Hematopoietic multipotent progenitor cell treated with erythropoietin and hydrocortisone succinate and interleukin-3 and kit ligand, for 6 days (in vitro differentiated cells): ENCODE data around the gene PTPA.

Experiments
- DNase-seq: peaks from one replicate; pipeline ENCODE4 v3.0.0-alpha.2; 2015

The PTPA gene

DNA sequence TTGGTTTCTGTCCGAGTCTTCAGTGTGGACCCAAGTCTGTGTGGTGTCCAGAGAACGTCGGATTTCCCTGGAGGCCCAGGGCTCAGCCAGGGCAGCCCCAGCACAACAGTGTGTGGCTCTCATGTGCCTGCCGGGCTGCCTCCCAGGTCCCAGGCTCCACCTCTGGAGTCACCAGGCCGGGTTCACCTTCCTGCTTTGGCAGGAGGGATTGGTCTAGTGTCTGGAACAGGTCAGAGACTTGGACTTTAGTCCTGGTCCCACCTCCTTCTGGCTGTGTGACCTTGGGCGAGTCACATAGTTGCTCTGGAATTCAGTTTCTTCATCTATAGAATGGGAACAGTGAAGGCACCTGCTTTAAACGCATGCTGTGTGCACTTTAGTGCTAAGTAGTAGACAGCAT is 27.1 kb upstream of the PTPA start:
- DNase-seq: no peak

DNA sequence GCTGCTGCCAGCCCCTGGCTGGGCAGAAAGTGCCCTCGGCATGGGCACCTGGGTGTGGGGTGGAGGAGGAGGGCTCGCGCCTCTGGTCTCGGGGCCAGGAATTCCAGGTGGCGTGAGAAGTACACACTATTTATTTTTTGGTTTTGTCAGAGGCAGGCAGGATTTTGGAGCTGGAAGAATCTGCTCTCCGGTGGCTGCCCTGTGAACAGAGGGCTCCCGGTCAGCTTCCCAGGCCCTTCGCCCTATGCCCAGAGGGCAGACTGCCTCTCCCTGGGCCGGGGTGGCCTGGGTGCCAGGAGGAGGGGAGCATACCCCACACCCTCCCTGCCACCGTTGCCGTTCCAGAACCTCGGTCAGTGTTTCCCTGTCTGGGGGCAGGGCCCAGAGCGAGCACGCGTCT is 22.0 kb upstream of the PTPA start:
- DNase-seq: no peak

DNA sequence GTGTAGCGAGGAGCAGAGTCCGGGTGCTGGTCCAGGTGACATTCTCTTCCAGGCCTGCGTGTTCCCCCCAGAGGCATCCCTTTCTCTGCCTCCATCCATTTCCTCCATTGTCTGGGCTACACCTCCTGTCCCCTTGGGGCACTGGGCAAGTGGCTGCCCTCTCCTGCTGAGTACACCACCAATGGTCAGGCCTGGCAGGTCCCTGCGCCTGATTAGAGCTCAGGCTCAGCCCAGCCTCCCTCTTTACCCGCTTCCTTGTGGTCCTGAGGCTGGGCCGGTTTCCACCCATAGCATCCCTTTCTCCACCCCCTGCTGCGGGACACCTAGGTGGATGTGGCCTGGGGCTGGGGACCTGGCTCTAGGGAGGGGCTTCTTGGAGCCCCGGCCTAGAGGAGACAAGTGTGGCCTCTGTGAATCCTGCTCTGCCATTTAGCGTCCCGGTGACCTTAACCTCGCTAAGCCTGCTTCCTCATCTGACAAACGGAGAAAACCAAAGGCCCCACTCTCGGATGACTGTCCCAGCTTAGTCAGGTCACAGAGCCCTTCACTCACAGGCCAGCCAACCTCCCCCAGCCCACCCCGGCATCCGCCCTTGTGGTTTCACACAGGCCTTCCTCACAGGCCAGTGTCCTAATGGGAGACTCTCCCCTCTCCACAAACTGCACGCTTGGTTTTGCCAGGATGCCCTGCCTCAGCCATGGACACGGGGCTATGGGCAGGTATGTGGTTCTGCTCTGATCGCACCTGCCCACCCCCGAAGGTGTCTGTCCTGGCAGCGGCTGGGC is 17.4 kb upstream of the PTPA start:
- DNase-seq: no peak

GRCh38 chr9:129094387-129095169 is 16.6 kb upstream of the PTPA start:
- DNase-seq: no peak

- DNase-seq: no peak
These were observed 16.0 kb upstream of the PTPA start for GRCh38 chr9:129095170-129095667.

GRCh38 chr9:129095908-129096307 is 15.3 kb upstream of the PTPA start:
- DNase-seq: no peak

DNA sequence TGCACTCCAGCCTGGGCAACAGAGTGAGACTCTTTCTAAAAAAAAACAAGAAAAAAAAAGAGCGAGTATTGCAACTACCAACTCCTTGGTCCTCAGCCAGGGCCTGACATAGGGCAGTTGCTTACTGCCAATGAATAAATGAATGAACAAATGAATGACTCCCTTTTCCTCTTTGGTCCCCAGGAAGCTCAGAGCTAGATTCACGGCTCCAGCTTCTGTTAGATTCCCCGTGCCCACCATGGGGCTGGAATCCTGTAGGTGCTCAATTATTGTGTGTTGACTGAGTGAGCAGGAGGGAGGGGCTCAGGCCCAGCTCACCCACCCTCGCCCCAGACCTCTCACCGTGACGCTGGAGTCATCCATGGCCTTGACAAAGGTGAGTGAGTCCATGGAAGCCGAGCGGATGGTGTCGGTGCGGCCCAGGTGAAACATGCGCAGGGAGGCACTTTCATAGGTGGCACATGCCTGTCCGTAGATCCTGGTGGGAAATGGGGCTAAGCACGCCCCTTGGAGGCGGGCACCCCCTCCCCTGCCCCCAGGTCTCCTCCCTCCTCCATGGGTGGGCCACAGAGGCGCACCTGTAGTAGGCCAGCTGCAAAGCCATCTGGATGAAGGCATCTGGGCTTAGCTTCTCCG is 13.4 kb upstream of the PTPA start:
- DNase-seq: no peak

- no peak for DNase-seq
These were observed 12.9 kb upstream of the PTPA start for GRCh38 chr9:129098328-129098727.

GRCh38 chr9:129100383-129101169 is 10.6 kb upstream of the PTPA start:
- DNase-seq: no peak

DNA sequence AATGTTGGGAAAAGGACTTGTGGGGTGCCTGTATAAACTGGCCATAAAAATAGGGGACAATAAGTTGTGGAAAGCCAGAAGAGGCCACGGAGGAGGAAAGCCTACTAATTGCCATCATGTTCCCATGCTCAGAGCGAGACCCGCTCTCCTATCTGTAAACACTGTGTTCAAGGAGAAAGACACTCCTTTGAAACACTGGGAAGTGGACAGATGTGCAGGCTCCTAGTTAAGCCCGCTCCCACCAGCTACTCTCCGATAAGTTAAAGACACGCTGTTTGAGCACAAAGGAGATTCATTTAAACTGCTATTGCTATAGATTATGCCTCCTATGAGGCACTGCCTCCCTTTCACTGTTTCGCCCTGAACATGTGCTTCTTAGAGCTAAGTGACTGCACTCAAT is 9.9 kb upstream of the PTPA start:
- no peak for DNase-seq

- no peak for DNase-seq
These were observed 9.1 kb upstream of the PTPA start for GRCh38 chr9:129102095-129102525.

GRCh38 chr9:129102791-129103594 is 8.2 kb upstream of the PTPA start:
- DNase-seq: peak; percentile 84

- DNase-seq: no peak
These were observed 7.6 kb upstream of the PTPA start for GRCh38 chr9:129103595-129103965.

- no peak for DNase-seq
These were observed 7.2 kb upstream of the PTPA start for GRCh38 chr9:129104051-129104450.

DNA sequence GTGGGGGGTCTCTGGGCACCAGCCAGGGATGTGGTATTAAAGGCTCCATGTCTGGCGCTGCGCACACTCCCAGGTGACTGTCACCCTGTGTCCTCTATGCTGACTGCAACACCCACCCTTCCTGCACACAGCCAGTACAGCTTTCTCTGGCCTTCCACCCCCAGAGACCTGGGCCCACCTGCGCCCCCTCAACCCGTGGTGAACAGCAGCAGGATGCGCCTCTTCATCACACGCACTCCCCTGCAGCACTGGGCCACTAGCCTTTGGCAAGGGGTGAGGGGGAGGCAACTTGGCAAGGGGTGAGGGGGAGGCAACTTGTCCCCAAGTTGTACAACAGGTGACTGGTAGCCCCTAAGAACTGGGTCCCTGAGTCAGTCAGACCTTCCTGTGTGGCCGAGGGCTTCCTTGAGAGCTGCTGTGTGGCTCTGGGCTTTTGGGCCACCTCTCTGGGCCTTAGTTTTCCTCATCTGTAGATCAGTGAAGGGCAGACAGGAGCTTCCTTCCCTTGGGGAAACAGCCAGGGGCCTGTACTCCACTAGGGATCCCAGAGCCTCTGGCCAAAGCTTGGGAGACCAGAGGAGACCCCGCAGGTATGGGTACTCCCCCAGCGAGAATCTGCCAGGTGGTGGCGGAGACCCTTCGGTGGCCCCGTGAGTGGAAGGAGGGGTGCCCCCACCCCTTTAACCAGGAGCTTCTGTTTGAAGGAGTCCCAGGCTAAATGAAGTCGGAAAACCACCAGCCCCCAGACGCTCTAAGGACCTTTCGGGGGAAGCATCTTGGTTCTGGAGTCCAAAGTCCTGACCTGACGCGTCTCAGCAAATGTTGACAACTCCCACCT is 5.1 kb upstream of the PTPA start:
- no peak for DNase-seq

- DNase-seq: no peak
These were observed 3.6 kb upstream of the PTPA start for GRCh38 chr9:129107651-129108050.

DNA sequence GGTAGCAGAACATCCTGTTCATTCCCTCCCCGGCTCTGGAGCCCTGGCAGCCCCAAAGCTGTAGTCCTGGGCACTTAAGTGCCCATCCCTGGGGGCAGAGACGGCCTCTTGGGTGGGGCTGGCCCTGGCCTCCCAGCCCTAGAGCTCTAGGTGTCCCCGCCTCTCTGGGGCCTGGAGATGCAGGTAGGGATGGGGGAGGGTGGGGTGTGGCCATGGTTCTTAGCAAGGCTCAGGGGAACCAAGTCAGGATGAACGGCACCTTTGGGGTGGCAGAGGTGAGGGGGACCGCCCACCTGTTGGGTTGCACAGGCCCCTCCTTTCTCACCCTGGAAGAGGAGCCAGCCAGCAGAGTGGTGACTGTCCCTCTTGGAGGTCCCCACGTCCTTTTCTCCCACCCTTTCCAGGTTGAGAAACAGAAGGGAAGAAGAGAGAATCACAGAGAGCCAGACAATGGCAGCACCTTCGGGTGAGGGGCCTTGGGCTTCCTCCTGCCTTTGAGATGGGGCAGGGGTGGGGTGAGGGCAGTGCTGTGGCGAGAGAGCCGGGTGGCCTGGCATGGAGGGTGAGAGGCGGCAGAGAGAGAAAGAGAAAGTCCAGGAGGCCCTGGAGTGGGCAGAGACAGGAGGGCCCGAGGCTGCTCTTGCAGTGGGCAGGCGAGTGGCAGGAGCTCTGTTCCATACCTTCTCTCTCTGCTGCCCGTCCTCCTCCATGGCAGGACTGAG is 3.0 kb upstream of the PTPA start:
- DNase-seq: no peak

- DNase-seq: no peak
These were observed 2.2 kb upstream of the PTPA start for GRCh38 chr9:129108805-129109536.

- DNase-seq: peak; percentile 67
These were observed 1.7 kb upstream of the PTPA start for GRCh38 chr9:129109537-129109903.
